Measurements from ENCODE around the gene CDC14B.

The CDC14B gene

DNA sequence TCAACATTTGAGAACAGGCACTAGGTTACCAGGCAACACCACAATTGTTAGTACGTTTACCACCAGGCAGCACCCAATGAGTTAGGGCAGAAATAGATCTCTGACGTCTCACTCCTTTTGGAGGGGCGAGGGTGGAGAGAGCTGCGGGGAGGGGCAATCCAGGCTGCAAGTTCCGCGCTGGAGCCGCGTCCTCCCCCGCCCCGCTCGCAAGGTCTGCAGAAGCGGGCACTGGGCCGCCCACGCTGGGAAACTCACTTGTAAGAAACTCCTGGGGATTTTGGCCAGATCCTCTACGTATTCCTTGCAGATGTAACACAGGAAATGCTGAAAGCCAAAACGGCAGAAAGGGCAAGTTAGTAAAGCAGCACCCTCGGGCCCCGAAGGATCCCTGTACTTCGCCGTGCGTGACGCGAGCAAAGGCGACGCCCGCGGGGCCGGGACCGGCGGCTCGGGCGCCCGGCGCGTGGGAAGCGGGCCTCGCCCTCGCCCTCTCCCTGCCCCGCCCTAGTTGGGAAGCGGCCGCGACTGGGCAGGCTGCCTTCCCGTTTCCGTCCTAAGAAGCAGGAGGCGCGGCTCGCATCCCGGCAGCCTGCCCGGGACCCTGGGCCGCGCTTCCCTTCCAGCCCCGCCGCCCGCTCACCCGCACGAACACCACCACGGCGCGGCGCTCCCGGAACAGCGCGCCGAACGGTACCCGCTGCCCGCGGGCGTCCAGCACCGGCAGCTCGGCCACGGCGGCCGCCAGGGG lies 35.0 kb upstream of the CDC14B start:
- peak; percentile 71 for DNase-seq (ENCODE audit: low spot score)
- Histone ChIP-seq H3K36me3 (ENCODE audit: low read depth) (peaks cover 22% of the 10 kb centered on the region), H3K4me3 (ENCODE audit: severe bottlenecking) (peak overlapping the region; percentile 68), H3K27ac (ENCODE audit: poor library complexity, severe bottlenecking) (peak overlapping the region; percentile 88), H3K4me1 (ENCODE audit: insufficient read depth, poor library complexity, severe bottlenecking) (peaks cover 4% of the 10 kb centered on the region), H3K9me3 (ENCODE audit: severe bottlenecking) (no peaks in the 10 kb centered on the region), H3K27me3 (ENCODE audit: insufficient read depth, poor library complexity, severe bottlenecking) (no peaks in the 10 kb centered on the region)
- ATAC-seq (ENCODE audit: low read depth): peak; percentile 69
- TF ChIP-seq, protein P1, sequence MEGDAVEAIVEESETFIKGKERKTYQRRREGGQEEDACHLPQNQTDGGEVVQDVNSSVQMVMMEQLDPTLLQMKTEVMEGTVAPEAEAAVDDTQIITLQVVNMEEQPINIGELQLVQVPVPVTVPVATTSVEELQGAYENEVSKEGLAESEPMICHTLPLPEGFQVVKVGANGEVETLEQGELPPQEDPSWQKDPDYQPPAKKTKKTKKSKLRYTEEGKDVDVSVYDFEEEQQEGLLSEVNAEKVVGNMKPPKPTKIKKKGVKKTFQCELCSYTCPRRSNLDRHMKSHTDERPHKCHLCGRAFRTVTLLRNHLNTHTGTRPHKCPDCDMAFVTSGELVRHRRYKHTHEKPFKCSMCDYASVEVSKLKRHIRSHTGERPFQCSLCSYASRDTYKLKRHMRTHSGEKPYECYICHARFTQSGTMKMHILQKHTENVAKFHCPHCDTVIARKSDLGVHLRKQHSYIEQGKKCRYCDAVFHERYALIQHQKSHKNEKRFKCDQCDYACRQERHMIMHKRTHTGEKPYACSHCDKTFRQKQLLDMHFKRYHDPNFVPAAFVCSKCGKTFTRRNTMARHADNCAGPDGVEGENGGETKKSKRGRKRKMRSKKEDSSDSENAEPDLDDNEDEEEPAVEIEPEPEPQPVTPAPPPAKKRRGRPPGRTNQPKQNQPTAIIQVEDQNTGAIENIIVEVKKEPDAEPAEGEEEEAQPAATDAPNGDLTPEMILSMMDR (IDR thresholded peaks at IDR 0.05; ENCODE audit: poor library complexity, severe bottlenecking): peak; percentile 31

DNA sequence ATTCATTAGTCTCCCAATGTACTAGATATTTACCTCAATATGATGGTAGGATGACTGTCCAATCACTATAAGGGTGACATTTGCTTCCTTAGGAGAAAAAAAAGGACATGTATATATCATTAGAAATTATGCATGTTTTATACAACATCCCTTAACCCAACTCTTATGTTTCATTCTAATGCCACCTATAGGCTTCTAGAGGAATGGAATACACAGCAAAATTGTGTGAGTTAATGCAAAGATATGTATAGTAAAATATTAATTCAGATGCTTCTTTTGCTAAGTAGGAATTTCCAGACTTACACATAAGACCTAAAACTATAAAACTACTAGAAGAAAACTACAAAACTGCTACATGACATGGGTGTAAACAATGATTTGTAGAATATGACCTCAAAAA lies 32.0 kb upstream of the CDC14B start:
- H3K4me3 ChIP-seq (ENCODE audit: severe bottlenecking): no peak overlapping the region
- no peaks in the 10 kb centered on the region for H3K27me3 ChIP-seq (ENCODE audit: insufficient read depth, poor library complexity, severe bottlenecking)
- peaks cover 34% of the 10 kb centered on the region for H3K36me3 ChIP-seq (ENCODE audit: low read depth)
- no peak overlapping the region for H3K27ac ChIP-seq (ENCODE audit: poor library complexity, severe bottlenecking)
- H3K4me1 ChIP-seq (ENCODE audit: insufficient read depth, poor library complexity, severe bottlenecking): peaks cover 4% of the 10 kb centered on the region
- ATAC-seq (ENCODE audit: low read depth) (peak; percentile 32; the same call in 1 of the 3 replicates), DNase-seq (ENCODE audit: low spot score) (no peak)
- TF ChIP-seq, protein P1 (IDR thresholded peaks at IDR 0.05; ENCODE audit: poor library complexity, severe bottlenecking): peak; percentile 74
- H3K9me3 ChIP-seq (ENCODE audit: severe bottlenecking): no peaks in the 10 kb centered on the region

DNA sequence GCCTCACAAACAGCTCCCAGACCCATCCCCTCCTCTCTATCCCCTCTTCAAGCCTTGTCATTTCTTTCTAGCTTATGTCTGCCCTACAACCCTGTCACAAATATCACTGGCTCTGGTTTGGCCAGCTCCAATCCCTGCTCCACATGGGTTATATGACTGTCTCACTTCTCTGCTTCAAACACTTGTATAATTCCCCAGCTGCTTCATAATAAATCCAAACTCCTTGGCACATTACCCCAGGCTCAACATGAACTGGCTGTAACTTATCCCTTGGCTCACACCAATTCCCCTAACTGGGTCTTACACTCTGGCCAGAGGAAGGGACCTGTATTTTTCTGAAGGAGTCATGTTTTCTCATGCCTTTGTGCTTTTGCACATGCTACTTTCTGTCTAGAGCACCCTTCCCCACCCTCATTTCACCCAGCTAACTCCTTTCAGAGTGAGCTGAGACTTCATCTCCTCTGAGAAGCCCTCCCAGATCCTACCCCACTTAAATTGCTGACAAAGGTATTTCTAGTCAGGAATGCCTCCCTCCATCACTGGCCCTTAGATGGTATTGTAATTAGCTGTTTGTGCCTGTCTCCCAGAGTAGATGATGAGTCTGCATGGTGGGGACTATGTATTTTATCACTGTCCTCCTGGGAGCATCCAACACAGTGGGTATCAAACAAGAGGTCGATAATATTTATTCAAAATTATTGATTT lies 30.1 kb upstream of the CDC14B start:
- no peak overlapping the region for H3K4me3 ChIP-seq (ENCODE audit: severe bottlenecking)
- ATAC-seq (ENCODE audit: low read depth): no peak
- H3K9me3 ChIP-seq (ENCODE audit: severe bottlenecking): no peaks in the 10 kb centered on the region
- peaks cover 43% of the 10 kb centered on the region for H3K36me3 ChIP-seq (ENCODE audit: low read depth)
- no peak for DNase-seq (ENCODE audit: low spot score)
- TF ChIP-seq, protein P1 (IDR thresholded peaks at IDR 0.05; ENCODE audit: poor library complexity, severe bottlenecking): no peak
- no peaks in the 10 kb centered on the region for H3K4me1 ChIP-seq (ENCODE audit: insufficient read depth, poor library complexity, severe bottlenecking)
- H3K27ac ChIP-seq (ENCODE audit: poor library complexity, severe bottlenecking): no peak overlapping the region
- no peaks in the 10 kb centered on the region for H3K27me3 ChIP-seq (ENCODE audit: insufficient read depth, poor library complexity, severe bottlenecking)

DNA sequence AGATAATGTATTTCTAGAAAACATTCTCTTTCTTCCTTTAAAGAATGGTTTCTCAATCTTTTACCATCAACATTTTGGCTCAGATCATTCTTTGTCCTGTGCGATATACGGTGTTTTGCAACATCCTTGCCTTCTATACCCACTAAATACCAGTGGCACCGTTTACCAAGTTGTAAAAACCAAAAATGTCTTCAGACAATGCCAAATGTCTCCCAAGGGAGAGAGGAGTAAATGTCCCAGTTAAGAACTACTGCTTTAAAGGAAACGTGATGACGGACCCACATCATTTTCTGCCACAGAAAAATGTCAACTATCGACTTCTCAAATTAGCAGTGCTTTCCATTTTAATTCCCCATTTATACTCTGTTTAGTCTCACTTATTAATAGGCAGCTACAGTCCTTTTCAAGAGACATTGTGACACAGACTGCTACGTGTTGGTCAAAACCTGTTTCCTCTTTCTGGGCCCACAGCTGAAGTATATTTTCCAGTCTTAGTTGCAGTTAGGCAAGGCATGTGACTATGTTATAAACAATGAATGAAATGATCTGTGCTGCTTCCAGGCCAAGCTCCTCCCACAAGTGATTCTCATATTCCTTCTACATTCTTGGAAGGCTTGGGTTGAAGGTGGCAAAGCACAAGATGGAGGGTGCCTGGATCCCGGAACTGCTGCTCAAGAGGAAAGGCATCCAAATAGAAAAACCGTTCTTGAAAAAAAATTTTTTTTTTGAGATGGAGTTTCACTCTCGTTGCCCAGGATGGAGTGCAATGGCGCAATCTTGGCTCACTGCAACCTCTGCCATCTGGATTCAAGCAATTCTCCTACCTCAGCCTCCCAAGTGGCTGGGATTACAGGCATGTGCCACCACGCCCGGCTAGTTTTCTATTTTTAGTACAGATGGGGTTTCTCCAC lies 26.7 kb upstream of the CDC14B start:
- H3K36me3 ChIP-seq (ENCODE audit: low read depth): peaks cover 46% of the 10 kb centered on the region
- no peak for DNase-seq (ENCODE audit: low spot score)
- ATAC-seq (ENCODE audit: low read depth): no peak
- H3K27ac ChIP-seq (ENCODE audit: poor library complexity, severe bottlenecking): no peak overlapping the region
- TF ChIP-seq, protein P1 (IDR thresholded peaks at IDR 0.05; ENCODE audit: poor library complexity, severe bottlenecking): no peak
- H3K4me1 ChIP-seq (ENCODE audit: insufficient read depth, poor library complexity, severe bottlenecking): no peaks in the 10 kb centered on the region
- no peak overlapping the region for H3K4me3 ChIP-seq (ENCODE audit: severe bottlenecking)
- H3K27me3 ChIP-seq (ENCODE audit: insufficient read depth, poor library complexity, severe bottlenecking): no peaks in the 10 kb centered on the region
- no peaks in the 10 kb centered on the region for H3K9me3 ChIP-seq (ENCODE audit: severe bottlenecking)
